HL-60 (cell line): ENCODE data around the gene SH3RF3.

Experiments
- DNase-seq, 2 experiments: peaks; one replicate each; pipeline ENCODE4 v3.0.0-alpha.2; 2010 to 2020; ENCODE audit warnings: low read depth in 1 of 2, low spot score in 1 of 2
- H3K27ac ChIP-seq: fragments of 250-450 bp; sonication (Bioruptor Pico); replicated peaks from 2 replicates; pipeline ENCODE4 v1.5.1; 2020; ENCODE audit warnings: mild to moderate bottlenecking, moderate library complexity
- H3K27me3 ChIP-seq: fragments of 250-450 bp; sonication (Bioruptor Pico); 2 replicates; pipeline ENCODE4 v1.5.1; 2021; ENCODE audit warnings: mild to moderate bottlenecking, moderate library complexity; ENCODE audit not compliant: insufficient read depth, poor library complexity, severe bottlenecking
- H3K4me3 ChIP-seq: replicated peaks from 2 replicates; pipeline ENCODE4 v1.5.1; 2011; ENCODE audit warnings: mild to moderate bottlenecking, control low read depth, low read length; ENCODE audit not compliant: insufficient read depth
- CTCF ChIP-seq: IDR thresholded peaks from one replicate; pipeline ENCODE4 v1.5.1; 2011; ENCODE audit warnings: low read length, control low read depth, inconsistent platforms; ENCODE audit not compliant: insufficient read depth
- GABPA ChIP-seq: IDR thresholded peaks from 2 replicates; pipeline ENCODE4 v1.6.1; 2012; ENCODE audit warnings: low read depth
- POLR2AphosphoS5 ChIP-seq: IDR thresholded peaks from 2 replicates; pipeline ENCODE4 v1.6.1; 2012; ENCODE audit warnings: low read depth
- REST ChIP-seq: IDR thresholded peaks from 2 replicates; pipeline ENCODE4 v1.6.1; 2012; ENCODE audit warnings: low read depth; ENCODE audit not compliant: insufficient replicate concordance
- SPI1 ChIP-seq: IDR thresholded peaks from 2 replicates; pipeline ENCODE4 v1.6.1; 2012; ENCODE audit warnings: low read depth, mild to moderate bottlenecking, borderline replicate concordance

The SH3RF3 gene

GRCh38 chr2:109460553-109461324 lies 331.7 kb downstream of the SH3RF3 start:
- Histone ChIP-seq H3K27ac (no peak overlapping the region), H3K4me3 (no peak overlapping the region), H3K27me3 (no peaks in the 10 kb centered on the region)
- DNase-seq, result no peak
- no peak for TF ChIP-seq GABPA
- no peak for TF ChIP-seq POLR2AphosphoS5

- Histone ChIP-seq H3K27ac (no peak overlapping the region), H3K4me3 (no peak overlapping the region), H3K27me3 (no peaks in the 10 kb centered on the region)
- TF ChIP-seq CTCF (no peak), REST (no peak), POLR2AphosphoS5 (no peak), SPI1 (no peak), GABPA (no peak)
- no peak for DNase-seq
Measured at GRCh38 chr2:109463236-109463635, 334.2 kb downstream of the SH3RF3 start.

GRCh38 chr2:109463891-109464290 lies 334.9 kb downstream of the SH3RF3 start:
- Histone ChIP-seq H3K27ac (no peak overlapping the region), H3K27me3 (no peaks in the 10 kb centered on the region), H3K4me3 (no peak overlapping the region)
- TF ChIP-seq SPI1, result no peak
- no peak for TF ChIP-seq POLR2AphosphoS5
- TF ChIP-seq CTCF, result no peak
- no peak for TF ChIP-seq REST
- TF ChIP-seq GABPA, result no peak
- no peak for DNase-seq

- H3K27me3 ChIP-seq, result no peaks in the 10 kb centered on the region
- H3K27ac ChIP-seq, result no peak overlapping the region; the same call in 1 of the 2 replicates
- no peak overlapping the region for H3K4me3 ChIP-seq
- TF ChIP-seq POLR2AphosphoS5, result no peak
- TF ChIP-seq REST, result no peak
- DNase-seq, result no peak
Measured at GRCh38 chr2:109466674-109467575, 337.9 kb downstream of the SH3RF3 start.
